Adrenal gland (tissue), 12 donors: ENCODE data around the gene SNX9. TPM values are rescaled to one million over a fixed set of nuclear protein-coding genes. Genes with fewer than 3 reads are reported as not detected.

Experiments used
- DNase-seq, 7 donors: peaks; one replicate each; pipeline ENCODE4 v3.0.0-alpha.2; 2019 to 2020
- H3K27ac ChIP-seq, 5 donors: fragments of 200-600 bp; sonication (generic) in 4 of 5; 1 replicate in 3 of 5; 2 replicates in 2 of 5; pipeline versions ENCODE4 v1.5.1 to v1.8.0; 2016 to 2020; ENCODE audit warnings: mild to moderate bottlenecking in 1 of 5
- H3K27me3 ChIP-seq: fragments of 200-600 bp; 2 replicates; pipeline ENCODE4 v1.8.0; 2021
- H3K36me3 ChIP-seq, 2 donors: fragments of 200-600 bp; replicated peaks in 1 of 2; 1 replicate in 1 of 2; 2 replicates in 1 of 2; pipeline versions ENCODE4 v1.5.1 to v1.8.0; 2018 to 2022
- H3K4me1 ChIP-seq, 2 donors: fragments of 200-600 bp; replicated peaks in 1 of 2; 1 replicate in 1 of 2; 2 replicates in 1 of 2; pipeline versions ENCODE4 v1.5.1 to v1.8.0; 2018 to 2021
- H3K4me3 ChIP-seq, 4 donors: fragments of 200-600 bp; sonication (generic) in 3 of 4; one replicate each; pipeline ENCODE4 v1.5.1; 2016 to 2018
- H3K9me3 ChIP-seq, 3 donors: fragments of 200-600 bp; sonication (generic) in 1 of 3; replicated peaks in 1 of 3; 1 replicate in 2 of 3; 2 replicates in 1 of 3; pipeline versions ENCODE4 v1.5.1 to v1.8.0; 2016 to 2021
- CTCF ChIP-seq, 6 experiments: fragments of 450-650 bp in 4 of 6; fragments of 200-600 bp in 2 of 6; sonication (generic) in 1 of 6; IDR thresholded peaks; 1 replicate in 5 of 6; 2 replicates in 1 of 6; pipeline versions ENCODE4 v1.5.1 to v1.8.0; 2016 to 2021; ENCODE audit warnings: antibody characterized with exemption in 6 of 6, mild to moderate bottlenecking in 2 of 6, moderate library complexity in 1 of 6
- POLR2A ChIP-seq, 2 donors: fragments of 450-650 bp; IDR thresholded peaks; one replicate each; pipeline ENCODE4 v1.6.1; 2017; ENCODE audit warnings: antibody characterized with exemption in 2 of 2, mild to moderate bottlenecking in 2 of 2, moderate library complexity in 1 of 2
- WGBS, 4 donors: extraction: QIAGEN DNeasy Blood & Tissue Kit in 2 of 4; methylation state at CpG; one replicate each; pipeline versions ENCODE4 v1.1.5 to v1.1.7; 2013 to 2017; 5-methylcytosine and 5-hydroxymethylcytosine counted together
- intact Hi-C, 2 donors: fragments of 100-400 bp; cut with DNase I; formaldehyde crosslinking; loops; one replicate each; pipeline versions ENCODE4 v1.14.1 to v1.15.0; 2022 to 2023
- polyA plus RNA-seq, 3 donors: library from polyadenylated mRNA; stranded (reverse); fragments of 200-250 nt in 2 of 3; fragments of 350-450 nt in 1 of 3; fragmentation: Illumina TruSeq in 1 of 3; extraction: RNeasy Lipid Tissue Mini Kit (QIAGEN cat#74804) in 1 of 3; gene quantifications; one replicate each; pipeline ENCODE4 v1.2.3, GENCODE V29; 2013 to 2014
- total RNA-seq, 9 donors: library from RNA; depleted of rRNA in 4 of 9; stranded (reverse); fragments of >200 nt in 4 of 9; fragments of 120-200 nt in 1 of 9; fragmentation: NEBNext Ultra II Directional in 1 of 9; extraction: Animal tissue kit (Norgen Biotek cat#: 25700) in 1 of 9; gene quantifications; one replicate each; pipeline versions ENCODE4 v1.1.0 to v1.2.4, GENCODE V29; 2013 to 2023
- donor health status: healthy with polysubstance abuse.
- donor health status: Bipolar disorder and iron deficiency.
- donor health status: DM: yes; HTN: yes; CAD: no.
- donor health status: DM: no; HTN: no; CAD: no.
- donor health status: DM: no; HTN: no; CAD: no.
- donor health status: DM: yes; HTN: yes; CAD: no.

SNX9 gene
- total and polyA plus RNA-seq, 12 donors, result 27.7 to 59.6 (median 50.4) TPM

GRCh38 chr6:157987788-157988699 lies 165.0 kb downstream of the SNX9 start:
- WGBS, 4 donors, result 91 to 93% (median 91%) methylated on average over 14 to 20 of the region's 20 CpGs
- Histone ChIP-seq H3K27me3 (no peaks in the 10 kb centered on the region), H3K36me3 (no peaks in the 10 kb centered on the region), H3K27ac (no peak overlapping the region), H3K9me3 (no peaks in the 10 kb centered on the region), H3K4me3 (no peak overlapping the region), H3K4me1 (peaks cover 15 to 35% of the 10 kb centered on the region in 2 donors)
- no peak for DNase-seq
- intact Hi-C loops, result no loop called here
- TF ChIP-seq POLR2A (IDR thresholded peaks at IDR 0.05) (no peak), CTCF (IDR thresholded peaks at IDR 0.05) (no peak)

GRCh38 chr6:157988700-157989063 lies 165.6 kb downstream of the SNX9 start:
- DNase-seq, result no peak
- TF ChIP-seq POLR2A (IDR thresholded peaks at IDR 0.05) (no peak), CTCF (IDR thresholded peaks at IDR 0.05) (no peak)
- Histone ChIP-seq H3K27ac (no peak overlapping the region), H3K27me3 (no peaks in the 10 kb centered on the region), H3K36me3 (no peaks in the 10 kb centered on the region), H3K4me1 (peaks cover 18 to 34% of the 10 kb centered on the region in 2 donors), H3K9me3 (no peaks in the 10 kb centered on the region), H3K4me3 (no peak overlapping the region)
- WGBS, 4 donors, result 87 to 91% (median 90%) methylated on average over 8 of the region's 8 CpGs
- intact Hi-C loops, result no loop called here

- DNase-seq, result peak; percentile 85 to 96 (median 93)
- no peaks in the 10 kb centered on the region for H3K27me3 ChIP-seq
- intact Hi-C loops, result no loop called here
- H3K9me3 ChIP-seq, result no peaks in the 10 kb centered on the region
- WGBS, 4 donors, result 29 to 70% (median 37%) methylated on average over 9 to 22 of the region's 22 CpGs
- peaks cover 23 to 32% of the 10 kb centered on the region in 2 donors for H3K4me1 ChIP-seq
- H3K36me3 ChIP-seq, result no peaks in the 10 kb centered on the region
- TF ChIP-seq CTCF (IDR thresholded peaks at IDR 0.05), result no peak
- TF ChIP-seq POLR2A (IDR thresholded peaks at IDR 0.05), result no peak
- no peak overlapping the region for H3K4me3 ChIP-seq
- peak overlapping the region in 3 of 5 donors; percentile 44 to 60 (median 54) for H3K27ac ChIP-seq
Observed at GRCh38 chr6:157989541-157990289, 166.7 kb downstream of the SNX9 start.

GRCh38 chr6:157990321-157991066 lies 167.4 kb downstream of the SNX9 start:
- 74 to 80% (median 78%) methylated on average over 8 to 15 of the region's 15 CpGs for WGBS, 4 donors
- DNase-seq, result no peak

More at GRCh38 chr6:157990321-157991066, 167.4 kb downstream of the SNX9 start:
- Histone ChIP-seq H3K9me3 (no peaks in the 10 kb centered on the region), H3K4me1 (peaks cover 23 to 31% of the 10 kb centered on the region in 2 donors), H3K36me3 (no peaks in the 10 kb centered on the region), H3K27ac (peak overlapping the region in 3 of 5 donors; percentile 44 to 60 (median 54)), H3K27me3 (no peaks in the 10 kb centered on the region), H3K4me3 (no peak overlapping the region)
- intact Hi-C loops, result no loop called here
- no peak for TF ChIP-seq POLR2A (IDR thresholded peaks at IDR 0.05)
- no peak for TF ChIP-seq CTCF (IDR thresholded peaks at IDR 0.05)
